GM12891 (cell line): Measurements from ENCODE around the gene SLC35E2B.
"Not testable (repeated sequence)": the region's sequence is repeated elsewhere in the genome, so short reads cannot be mapped to it uniquely, and the experiment has no call there.

ENCODE experiments used
- POLR2A ChIP-seq: IDR thresholded peaks from 2 replicates; pipeline ENCODE4 v1.6.1; 2011; ENCODE audit warnings: low read depth, low read length, control low read depth
- TAF1 ChIP-seq: IDR thresholded peaks from 2 replicates; pipeline ENCODE4 v1.6.1; 2011; ENCODE audit warnings: low read depth, low read length, control low read depth

DNA sequence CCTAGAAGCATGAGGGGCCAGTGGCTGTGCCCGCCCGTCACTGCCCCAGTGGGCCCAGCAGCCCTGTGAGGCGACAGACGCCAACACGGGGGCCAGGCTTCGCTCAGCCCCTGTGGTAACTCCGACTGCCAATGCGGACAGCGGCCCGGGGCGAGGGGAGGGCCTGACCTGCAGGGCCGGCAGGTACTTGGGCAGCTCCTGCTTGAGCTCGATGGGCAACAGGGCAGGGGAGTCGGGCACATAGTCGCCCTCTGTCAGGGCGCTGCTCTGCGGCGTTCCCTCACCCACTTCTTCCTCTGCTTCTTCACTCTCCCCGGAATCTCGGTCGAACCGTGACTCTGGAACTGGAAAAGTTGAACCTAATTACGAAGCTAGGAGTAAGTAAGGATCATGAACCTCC is 14.6 kb upstream of the SLC35E2B start:
- not testable (repeated sequence) for TF ChIP-seq TAF1, POLR2A
